NCI-H748 treated with DMSO at 0.1 percent for 48 hours (cell line): ENCODE results near the gene AP2A2.

ENCODE experiments used
- DNase-seq: peaks from one replicate; lab custom pipeline; 2025; lab: John Stamatoyannopoulos, UW

Gene AP2A2

DNA sequence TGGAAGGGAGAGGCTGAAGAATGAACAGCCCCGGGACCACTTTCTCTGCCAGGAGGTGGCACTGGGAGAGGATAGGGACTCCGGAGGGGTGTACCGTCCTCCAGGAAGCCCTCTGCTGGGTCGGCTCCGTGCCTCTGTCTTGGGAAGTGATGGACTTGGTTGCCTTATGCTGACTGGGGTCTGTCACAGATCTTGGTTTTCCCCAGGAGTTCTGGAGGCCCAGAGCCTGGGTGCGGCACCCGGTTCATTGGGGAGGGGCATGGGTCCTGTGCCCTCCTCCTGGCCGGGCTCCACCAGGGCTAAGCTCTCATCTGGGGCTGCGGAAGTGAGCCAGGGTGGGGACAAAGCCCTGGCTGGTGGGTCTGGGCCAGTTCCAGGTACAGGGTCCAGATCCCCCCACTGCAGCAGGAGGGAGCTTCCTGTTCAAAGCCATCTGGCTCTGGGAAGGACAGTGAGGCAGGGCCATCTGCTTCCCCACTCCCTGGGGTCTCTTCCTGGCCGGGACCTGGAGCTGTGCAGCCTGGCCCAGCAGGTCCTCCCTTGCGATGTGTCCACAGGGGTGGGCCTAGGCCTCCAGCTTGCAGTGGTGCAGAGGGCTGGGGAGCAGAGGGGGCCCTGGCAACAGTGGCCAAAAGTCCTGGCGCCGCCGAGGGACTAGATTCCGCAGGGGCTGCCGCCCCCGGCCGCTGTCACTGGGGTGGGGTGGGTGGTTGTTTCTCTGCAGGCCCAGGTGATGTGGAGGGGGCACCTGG is 1.1 kb upstream of the AP2A2 start:
- DNase-seq, result no peak

DNA sequence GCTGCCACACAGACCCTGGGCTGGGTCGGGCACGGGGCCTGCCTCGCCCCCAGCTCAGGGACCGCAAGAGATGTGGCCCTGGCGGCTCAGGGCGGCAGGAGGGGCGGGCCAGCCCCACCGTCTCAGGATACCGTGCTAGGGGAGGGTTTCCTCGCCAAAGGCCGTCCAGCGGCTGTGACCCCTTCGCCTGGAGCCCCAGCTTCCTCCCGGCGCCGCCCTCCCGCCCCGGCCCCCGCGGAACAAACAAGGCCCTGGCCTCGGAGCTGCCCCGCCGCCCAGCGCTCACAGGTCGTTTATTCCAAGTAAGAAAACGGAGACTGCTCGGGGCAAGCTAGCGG is 543 bp upstream of the AP2A2 start:
- DNase-seq, result no peak

DNA sequence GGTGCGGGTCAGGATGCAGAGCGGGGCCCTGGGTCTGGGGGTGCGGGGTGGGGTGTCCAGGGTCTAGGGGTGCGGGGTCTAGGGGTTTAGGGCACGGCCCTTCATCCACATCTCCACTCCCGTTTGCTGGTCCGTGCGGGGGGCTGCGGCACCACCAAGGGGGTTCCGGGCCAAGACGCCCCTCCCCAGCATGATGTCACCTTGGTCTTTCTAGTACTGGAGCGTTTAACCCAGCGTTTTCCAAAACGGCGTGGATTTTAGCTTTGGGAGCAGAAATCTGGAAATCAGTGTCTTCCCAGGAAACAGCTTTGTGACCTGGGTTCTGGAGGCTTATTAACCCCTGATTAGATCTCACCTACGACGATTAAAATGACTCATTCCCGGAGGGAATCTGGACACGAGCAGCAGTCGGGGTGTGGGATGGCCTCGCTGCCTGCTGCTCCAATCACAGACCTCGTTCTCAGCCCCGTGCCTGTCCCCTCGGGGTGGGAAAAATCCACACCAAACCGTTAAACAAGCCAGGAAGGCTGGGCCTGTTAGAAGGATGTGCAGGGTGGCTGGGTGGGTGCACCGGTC is 759 bp downstream of the AP2A2 start:
- DNase-seq, result no peak

DNA sequence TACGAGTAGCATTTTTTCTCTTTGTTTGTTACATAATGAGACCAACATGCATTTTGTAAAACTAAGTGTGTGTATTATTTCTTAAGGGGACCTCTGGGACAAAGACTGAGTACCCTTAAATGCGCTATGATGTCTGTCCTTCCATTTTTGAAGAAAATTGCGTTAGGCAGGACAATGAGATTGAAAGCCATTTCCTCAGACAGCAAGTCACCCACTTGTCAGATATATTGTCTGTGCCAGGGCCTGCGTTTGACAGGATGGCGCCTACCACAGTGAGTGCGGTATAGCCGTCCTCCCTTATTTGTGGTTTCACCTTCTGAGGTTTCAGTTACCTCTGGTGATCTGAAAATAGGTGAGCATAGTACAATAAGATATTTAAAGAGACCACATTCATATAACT is 2.2 kb downstream of the AP2A2 start:
- no peak for DNase-seq

DNA sequence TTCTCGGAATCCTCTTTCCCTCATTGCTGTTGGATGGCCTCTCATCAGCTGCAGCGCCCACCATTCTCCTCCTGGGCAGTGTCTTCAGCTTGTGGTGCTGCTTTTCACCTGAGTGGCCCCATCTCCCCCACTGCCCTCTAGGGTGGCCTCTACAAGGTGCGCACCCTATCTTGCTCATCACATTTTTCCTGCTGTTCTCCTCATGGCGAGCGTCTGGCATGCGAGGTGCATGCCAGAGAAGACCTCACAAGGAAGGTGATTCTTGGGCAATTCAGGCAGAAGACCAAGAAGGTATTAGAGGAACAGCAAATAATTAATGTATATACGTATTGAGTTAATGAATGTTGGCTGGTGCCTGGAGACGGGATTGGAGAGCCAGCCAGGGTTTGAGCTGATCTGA is 3.1 kb downstream of the AP2A2 start:
- no peak for DNase-seq

DNA sequence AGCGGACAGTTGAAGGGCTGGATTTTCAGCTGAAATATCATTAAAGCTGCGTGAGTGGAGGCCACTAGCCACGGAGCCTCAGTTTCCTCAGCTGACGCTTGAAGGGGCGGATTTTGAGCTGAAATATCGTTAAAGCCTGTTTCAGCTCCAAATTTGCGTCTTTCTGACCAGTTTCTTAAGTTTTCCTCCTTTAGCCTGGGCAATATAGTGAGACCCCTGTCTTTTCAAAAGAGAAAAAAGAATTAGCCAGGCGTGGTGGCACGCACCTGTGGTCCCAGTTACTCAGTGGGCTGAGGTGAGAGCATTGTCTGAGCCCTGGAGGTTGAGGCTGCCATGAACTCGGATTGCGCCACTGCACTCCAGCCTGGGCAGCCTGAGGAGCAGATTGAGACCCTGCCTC is 3.7 kb downstream of the AP2A2 start:
- DNase-seq, result no peak

DNA sequence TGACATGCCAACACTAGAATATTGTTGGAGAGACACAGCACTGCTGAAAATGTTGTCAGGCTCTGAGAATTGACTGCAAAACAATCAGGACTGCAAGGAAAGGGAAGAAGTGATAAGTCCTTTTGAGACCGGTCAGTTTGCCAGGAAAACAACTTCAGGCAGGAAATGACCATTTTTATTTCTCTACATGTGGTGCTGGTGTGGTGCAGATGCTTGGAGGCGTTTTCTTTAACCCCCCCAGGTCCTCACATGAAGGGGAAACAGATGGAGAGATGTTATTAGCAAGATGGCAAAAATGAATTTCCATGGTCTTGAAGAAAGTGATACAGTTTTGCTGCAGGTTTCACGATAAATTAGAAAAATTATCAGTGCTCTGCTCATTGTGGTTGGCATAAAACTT is 5.7 kb downstream of the AP2A2 start:
- DNase-seq, result no peak

DNA sequence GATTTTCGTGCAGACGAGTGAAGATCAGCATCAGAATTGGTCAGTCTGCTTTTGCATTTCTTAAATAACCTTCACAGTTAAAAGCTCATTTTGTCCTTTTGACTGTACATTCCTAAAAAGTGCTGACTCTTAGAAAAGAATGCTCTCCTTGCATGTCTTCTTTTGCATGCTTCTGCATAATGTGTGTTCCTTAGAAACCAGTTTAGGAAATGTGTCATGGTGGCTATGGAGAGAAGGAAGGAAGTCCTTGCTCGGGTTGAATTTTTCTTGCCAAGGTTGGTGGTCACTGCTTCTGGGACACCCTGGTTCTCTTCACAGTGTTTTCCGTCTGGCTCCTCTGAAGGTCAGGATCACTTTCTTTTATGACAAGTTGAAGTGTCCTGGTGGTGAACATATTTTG is 6.8 kb downstream of the AP2A2 start:
- no peak for DNase-seq

DNA sequence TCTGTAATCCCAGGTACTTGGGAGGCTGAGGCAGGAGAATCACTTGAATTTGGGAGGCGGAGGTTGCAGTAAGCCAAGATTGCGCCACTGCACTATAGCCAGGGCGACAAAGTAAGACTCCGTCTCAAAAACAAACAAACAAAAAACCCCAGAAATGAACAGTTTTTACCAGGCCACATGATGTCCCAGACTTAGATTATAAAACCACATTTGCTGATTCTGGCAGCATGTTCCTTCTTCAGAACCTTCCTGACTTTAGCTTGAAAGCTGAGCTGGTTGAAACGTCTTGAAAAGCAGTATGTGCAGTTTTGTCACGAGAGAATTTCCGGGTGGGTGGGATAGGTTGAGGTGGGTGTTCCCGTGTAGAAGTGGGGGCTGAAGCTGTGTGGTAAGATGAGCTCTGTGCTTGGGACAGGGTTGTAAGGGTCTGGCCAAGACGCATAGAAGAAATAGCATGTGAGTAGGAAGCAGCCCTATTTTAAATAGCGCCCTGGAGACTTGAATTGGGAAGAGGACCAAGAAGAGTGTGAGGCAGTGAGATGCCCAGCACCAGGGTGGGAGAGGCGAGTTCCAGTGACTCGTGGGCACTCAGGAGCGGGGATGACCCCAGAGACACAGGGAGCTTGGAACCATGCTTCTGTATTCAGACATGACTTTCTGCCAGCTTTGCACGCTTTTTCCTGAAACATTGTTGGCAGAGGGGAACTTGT is 7.6 kb downstream of the AP2A2 start:
- no peak for DNase-seq

DNA sequence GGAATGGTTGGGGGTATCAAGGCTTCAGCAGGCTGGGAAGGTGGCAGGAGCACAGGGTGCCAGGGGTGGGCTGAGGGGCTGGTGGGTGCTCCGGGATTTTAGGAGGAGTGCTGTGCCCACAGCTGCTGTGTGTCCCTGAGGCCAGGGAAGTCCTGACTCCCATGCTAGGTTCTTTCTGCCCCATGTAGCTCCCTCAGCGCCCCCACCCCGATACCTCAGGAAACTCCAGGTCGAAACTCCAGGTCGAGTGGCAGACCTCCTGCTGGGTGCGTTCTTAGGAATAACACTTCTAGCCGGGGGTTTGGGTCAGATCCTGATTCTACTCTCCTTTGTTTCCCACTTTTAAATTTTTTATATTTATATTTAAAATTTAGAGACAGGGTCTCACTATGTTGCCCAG is 8.3 kb downstream of the AP2A2 start:
- DNase-seq, result no peak

DNA sequence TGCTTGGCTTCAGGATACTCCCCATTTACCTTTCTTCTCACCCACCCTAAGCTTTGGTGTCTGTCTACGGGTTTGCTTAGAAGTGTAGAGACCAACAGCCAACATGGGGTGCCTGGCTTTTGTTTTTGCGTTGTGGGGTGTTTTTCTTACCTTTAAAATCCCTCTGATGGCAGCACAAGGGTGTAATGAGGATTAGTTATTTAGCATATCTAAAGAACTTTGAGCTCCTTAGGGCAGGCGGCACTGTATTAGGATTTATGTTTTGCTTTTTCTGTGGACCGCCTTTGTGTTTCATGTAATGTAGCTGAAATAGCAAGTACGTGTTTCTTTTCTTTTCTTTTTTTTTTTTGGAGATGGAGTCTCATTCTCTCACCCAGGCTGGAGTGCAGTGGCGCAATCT is 8.9 kb downstream of the AP2A2 start:
- no peak for DNase-seq

DNA sequence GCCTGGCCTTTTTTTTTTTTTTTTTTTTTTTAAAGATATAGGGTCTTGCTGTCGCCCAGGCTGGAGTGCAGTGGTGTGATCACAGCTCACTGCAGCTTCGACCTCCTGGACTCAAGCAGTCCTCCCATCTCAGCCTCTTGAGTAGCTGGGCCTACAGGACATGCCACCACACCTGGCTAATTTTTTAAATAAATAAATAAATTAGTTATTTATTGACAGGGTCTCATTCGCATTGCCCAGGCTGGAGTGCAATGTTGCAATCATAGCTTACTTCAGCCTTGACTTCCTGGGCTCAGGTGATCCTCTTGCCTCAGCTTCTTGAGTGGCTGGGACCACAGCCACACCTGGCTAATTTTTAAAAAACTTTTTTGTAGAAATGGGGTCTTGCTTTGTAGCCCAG is 10.5 kb downstream of the AP2A2 start:
- DNase-seq, result no peak

DNA sequence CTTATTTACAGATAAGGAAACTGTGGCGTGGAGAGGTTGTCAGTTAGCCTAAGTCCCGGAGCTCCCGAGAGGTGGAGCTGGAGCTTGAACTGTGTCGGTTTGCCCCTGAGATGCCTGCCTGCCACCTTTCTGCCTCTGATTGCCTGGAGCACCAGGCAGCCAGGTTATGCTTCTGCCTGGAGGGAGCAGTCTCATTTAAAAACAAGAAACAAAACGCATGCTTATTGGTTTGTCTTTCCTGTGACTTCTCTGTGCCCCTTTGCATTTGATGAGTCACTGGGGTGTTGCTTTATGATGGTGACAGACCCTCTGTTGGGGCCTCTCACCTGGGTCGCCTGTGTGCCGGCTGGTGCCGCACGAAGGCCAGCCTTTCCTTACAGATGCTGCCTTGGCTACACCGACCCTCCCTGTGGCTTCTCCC is 12.2 kb downstream of the AP2A2 start:
- no peak for DNase-seq

DNA sequence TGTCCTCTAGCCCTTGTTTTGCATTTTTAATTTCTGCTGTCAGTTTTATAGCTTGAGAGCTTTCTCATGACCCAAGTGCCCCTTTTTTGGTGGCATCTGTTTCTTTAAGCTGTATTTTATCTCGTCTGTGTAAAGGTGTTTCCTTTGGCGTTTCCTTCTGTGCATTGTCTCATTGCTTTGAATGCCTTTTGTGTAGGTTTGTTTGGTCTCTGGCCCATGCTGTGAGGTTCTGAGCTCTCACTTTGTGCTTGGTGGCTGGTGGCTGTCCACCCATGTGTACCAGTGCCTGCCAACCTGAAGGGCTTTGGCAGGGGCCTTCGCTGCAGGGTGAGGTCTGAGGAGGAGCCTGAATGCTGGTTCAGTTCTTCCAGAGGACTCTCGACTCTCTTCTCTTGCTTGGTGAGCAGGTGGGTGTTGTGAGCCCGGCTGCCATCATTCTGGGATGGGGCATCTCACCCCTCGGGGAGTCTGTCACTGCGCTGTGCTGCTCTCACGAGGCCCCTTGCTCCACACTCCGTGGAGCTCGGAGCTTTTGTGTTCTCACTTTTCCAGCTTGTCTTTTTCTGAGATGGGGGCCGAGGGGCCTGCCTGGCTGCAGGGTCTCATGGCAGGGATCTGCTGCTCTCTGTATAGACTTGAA is 14.9 kb downstream of the AP2A2 start:
- DNase-seq, result no peak

DNA sequence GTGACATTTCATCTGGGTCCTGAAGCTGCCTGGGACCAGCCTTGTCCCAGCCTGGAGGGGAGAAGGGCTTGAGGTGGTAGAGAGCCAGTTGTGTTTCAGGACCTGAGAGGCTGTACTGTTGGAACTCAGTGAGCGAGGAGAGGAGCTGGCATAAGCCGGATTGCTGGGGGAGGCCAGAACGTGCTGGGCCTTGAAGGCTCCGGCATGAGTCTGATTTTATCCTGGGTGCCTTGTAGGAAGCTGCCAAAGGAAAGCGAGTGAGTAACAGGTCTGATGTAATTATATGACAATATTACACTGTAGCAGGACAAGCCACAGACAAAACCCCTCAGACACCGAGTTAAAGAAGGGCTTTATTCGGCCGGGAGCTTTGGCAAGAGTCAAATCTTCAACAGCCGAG is 17.2 kb downstream of the AP2A2 start:
- no peak for DNase-seq

DNA sequence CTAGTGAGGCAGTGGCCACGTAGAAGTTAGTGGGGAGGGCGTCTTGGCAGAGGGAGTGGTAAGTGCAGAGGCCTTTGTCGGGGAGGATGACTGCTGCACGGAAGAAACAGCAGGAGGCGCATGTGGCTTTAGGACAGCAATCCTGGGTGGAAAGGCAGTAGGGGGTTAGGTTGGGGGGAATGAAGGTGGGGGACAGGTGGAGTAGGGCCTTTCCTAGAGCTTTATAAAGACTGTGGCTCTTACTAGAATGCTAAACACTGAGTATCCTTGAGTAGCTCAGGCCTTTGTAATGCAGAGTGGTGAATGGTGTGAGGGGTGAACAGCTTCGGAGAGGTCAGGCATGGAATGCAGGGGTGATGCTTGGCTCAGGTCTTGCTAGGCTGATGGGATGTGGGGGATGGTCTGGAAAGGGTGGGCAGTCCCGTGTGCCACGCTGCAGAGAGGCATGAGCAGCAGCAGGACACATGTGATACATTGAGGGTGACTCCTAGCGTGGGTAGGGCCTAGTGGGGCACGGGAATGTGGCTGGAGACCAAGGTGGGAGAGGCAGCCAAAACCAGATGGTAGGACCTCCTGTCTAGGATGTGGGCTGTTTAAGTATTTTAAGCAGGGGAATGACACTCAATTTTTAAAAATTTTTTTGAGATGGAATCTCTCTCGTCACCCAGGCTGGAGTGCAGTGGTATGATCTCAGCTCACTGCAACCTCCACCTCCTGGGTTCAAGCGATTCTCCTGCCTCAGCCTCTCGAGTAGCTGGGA is 19.2 kb downstream of the AP2A2 start:
- no peak for DNase-seq

DNA sequence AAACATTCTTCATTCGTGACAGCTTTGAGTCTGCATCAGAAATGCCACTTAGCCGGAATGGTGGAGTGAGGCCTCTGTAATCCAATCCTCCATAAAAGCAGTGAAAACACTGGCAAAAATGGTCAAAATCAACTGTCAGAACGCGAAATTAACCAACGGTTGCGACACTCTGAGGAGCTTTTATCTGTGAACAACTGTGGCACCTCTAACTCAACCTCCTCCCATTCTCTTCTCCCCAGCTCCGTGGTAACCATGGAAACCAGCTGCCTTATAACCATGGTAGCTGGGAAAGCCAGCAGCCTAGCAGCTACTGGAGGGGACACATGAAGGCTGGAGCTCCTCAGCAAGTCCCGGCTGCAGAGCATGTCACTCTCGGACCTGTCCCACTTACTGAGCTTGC is 20.3 kb downstream of the AP2A2 start:
- no peak for DNase-seq

DNA sequence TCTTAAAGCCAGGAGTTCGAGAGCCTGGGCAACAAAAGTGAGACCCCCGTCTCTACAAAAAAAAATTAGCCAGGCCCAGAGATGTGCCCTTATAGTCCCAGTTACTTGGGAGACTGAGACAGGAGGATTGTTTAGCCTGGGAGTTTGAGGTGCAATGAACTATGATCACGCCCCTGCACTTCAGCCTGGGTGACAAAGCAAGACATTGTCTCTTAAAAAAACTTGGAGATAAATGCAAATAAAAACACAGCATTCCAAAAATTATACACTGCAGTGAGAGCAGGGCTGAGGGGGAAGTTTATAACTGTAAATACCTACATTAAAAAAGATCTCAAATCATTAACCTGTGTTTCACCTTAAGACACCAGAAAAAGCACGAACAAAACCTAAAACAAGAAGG is 22.1 kb downstream of the AP2A2 start:
- no peak for DNase-seq

DNA sequence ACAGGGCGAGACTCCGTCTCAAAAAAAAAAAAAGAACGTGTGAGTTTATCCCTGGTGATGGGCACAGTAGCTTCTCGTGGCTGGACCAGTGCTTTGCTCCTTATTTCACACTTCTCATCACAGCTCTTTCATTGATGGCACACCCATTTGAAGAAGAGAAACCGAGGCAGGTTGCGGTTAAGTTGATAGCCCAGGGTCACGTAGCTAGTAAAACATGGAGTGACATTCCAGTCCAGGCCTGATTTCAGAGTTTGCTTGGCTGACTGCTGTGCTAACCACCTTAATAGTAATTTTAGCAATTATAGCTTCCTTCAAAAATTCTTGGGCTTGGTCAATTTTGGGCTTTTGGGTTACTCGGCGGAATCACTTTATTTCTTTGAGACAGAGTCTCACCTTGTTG is 25.8 kb downstream of the AP2A2 start:
- DNase-seq, result no peak

DNA sequence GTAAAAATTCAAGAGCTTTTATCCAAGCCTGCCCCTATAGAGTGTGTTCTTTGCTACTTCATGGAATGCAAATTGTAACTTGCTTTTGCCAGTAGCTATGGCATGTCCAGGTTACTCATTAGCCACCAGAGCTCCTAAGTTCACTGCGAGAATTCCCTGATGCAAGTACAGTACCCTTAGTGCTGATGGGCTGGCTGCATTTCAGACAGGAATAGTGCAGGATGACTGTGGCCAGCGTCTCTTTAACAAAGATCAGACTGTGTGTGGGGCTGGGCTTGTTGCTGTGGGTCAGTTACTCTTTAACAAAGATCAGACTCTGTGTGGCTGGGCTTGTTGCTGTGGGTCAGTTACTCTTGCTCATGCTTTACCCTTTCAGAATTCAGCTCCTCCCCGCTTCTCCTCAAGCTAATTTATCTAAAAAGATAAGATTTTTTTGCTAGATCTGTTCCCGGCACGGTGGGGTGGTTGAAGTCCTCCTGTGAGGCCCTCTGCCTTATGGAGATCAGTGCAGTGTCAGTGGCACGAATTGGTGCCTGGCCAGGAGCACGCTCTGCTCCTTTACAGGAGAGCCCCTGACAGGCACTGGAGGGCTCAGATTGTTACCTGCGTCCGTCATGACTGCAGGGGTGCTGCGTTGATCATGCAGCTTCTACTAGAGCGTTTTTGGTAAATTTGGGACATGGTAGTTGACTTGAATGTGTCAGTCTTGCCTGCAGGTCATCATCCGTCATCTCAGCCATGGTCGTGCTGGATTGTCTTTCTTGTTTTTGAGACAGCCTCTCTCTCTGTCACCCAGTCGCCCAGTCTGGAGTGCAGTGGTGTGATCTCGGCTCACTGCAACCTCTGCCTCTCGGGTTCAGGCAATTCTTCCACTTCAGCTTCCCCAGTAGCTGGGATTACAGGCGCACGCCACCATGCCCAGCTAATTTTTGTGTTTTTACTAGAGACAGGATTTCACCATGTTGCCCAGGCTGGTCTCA is 27.0 kb downstream of the AP2A2 start:
- no peak for DNase-seq

DNA sequence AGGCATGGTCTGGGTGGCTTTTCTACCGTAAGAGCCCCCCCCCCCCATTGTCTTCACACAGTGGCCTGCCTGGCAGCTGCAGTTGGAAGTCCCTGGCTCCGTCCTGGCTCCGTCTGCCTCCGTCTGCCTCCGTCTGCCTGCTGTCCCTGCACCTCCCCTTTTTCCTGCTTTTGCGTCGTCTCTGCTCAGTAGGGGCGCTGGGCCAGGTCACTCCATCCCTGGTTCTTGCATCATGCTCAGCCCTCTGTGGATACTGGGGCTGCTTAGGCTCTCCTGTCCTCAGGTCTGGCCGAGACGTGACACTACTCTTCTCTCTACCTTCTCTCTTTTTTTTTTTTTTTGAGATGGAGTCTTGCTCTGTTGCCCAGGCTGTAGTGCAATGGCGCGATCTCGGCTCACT is 27.8 kb downstream of the AP2A2 start:
- DNase-seq, result no peak
